Stimulated activated naive B cell treated with anti-CD40 and anti-IgM and Interleukin-4, amounts not matched to agents 10 μg/mL and 1 μg/mL and 100 μg/mL, for 72 hours (primary cell): ENCODE data around the gene PCK2.
"Not testable (repeated sequence)": the region's sequence is repeated elsewhere in the genome, so short reads cannot be mapped to it uniquely, and the experiment has no call there.

Source experiments
- ATAC-seq, 2 donors: fragments of 150-1000 bp; cut with Tn5 transposase; replicated peaks; 2 replicates each; pipeline ENCODE4 v1.10.0; 2021; ENCODE audit warnings: moderate library complexity in 1 of 2
- DNase-seq: peaks from one replicate; pipeline ENCODE4 v3.0.0; 2021
- H3K27ac Mint-ChIP-seq: one replicate; pipeline ENCODE4 v1.8.0; 2022; ENCODE audit warnings: mild to moderate bottlenecking, mixed read lengths
- H3K27me3 Mint-ChIP-seq, 2 donors: one replicate each; pipeline ENCODE4 v1.8.0; 2022; ENCODE audit warnings: mixed read lengths in 2 of 2
- H3K36me3 Mint-ChIP-seq, 2 donors: one replicate each; pipeline ENCODE4 v1.8.0; 2022; ENCODE audit warnings: mixed read lengths in 2 of 2, mild to moderate bottlenecking in 1 of 2
- H3K4me1 Mint-ChIP-seq, 2 donors: one replicate each; pipeline ENCODE4 v1.8.0; 2022; ENCODE audit warnings: mixed read lengths in 2 of 2, mild to moderate bottlenecking in 1 of 2
- H3K4me3 Mint-ChIP-seq, 2 donors: one replicate each; pipeline ENCODE4 v1.8.0; 2022; ENCODE audit warnings: mild to moderate bottlenecking in 2 of 2, mixed read lengths in 2 of 2, moderate library complexity in 1 of 2
- H3K9me3 Mint-ChIP-seq, 2 donors: one replicate each; pipeline ENCODE4 v1.8.0; 2022; ENCODE audit warnings: mixed read lengths in 2 of 2, mild to moderate bottlenecking in 1 of 2

PCK2 gene

DNA sequence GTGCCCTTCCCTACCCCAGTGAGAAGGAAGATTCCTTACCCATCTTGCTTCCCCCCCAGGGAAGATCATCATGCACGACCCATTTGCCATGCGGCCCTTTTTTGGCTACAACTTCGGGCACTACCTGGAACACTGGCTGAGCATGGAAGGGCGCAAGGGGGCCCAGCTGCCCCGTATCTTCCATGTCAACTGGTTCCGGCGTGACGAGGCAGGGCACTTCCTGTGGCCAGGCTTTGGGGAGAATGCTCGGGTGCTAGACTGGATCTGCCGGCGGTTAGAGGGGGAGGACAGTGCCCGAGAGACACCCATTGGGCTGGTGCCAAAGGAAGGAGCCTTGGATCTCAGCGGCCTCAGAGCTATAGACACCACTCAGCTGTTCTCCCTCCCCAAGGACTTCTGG lies 9.3 kb downstream of the PCK2 start:
- H3K9me3 Mint-ChIP-seq: peaks cover 0 to 4% of the 10 kb centered on the region in 2 donors
- H3K36me3 Mint-ChIP-seq: peaks cover 25 to 50% of the 10 kb centered on the region in 2 donors
- H3K4me1 Mint-ChIP-seq: peaks cover 9 to 14% of the 10 kb centered on the region in 2 donors
- H3K27ac Mint-ChIP-seq: no peak overlapping the region
- H3K4me3 Mint-ChIP-seq: no peak overlapping the region
- no peak for ATAC-seq
- no peak for DNase-seq
- no peaks in the 10 kb centered on the region for H3K27me3 Mint-ChIP-seq

DNA sequence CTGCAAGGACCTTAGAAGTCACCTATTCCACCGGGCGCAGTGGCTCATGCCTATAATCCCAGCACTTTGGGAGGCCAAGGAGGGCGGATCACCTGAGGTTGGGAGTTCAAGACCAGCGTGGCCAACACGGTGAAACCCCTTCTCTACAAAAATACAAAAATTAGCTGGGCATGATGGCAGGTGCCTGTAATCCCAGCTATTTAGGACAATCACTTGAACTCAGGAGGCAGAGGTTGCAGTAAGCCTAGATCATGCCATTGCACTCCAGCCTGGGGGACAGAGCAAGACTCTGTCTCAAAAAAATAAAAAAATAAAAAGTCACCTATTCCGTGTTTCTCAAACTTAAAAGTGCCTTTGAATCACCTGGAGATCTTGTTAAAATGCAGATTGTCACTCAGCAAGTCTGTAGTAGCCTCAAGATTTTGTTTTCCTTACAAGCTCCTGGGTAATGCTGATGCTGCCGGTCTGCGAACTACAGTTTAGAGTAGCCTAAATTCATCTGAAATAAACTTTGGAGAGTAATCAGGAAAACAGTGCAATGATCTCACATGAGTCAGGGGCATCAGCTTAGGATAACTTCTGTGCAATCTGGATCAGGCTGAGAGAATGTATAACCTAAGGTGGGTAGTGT lies 11.6 kb downstream of the PCK2 start:
- not testable (repeated sequence) for H3K27ac Mint-ChIP-seq, H3K4me3 Mint-ChIP-seq, DNase-seq, H3K27me3 Mint-ChIP-seq, H3K9me3 Mint-ChIP-seq, ATAC-seq
- Mint-ChIP-seq H3K4me1 (peaks cover 10 to 18% of the 10 kb centered on the region in 2 donors), H3K36me3 (peaks cover 15 to 37% of the 10 kb centered on the region in 2 donors)

DNA sequence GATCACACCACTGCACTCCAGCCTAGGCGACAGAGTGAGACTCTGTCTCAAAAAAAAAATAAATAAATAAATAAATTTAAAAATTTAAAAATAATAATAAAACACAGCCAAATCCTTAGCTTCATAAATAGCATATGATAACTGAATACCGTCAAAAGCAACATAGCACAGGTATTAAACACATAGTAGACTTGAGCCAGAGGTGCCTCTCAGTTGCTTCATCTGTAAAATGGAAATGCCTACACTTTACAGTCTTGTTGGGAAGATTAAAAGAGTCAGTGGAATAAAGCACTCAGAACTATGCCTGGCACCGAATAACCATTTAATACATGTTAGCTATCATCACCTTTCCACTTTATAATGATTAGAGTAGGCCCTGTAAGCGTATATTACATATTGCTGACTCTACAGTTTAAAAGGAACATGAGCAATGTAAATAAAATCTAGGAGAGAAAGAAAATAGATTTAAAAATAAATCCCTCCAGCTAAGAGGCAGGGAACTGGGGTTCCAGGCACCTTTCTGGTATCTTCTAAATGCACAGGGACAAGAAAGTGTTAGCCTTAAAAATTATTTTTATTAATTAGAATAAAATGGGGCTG lies 12.7 kb downstream of the PCK2 start:
- Mint-ChIP-seq H3K27me3 (no peaks in the 10 kb centered on the region), H3K9me3 (peaks cover 0 to 4% of the 10 kb centered on the region in 2 donors), H3K27ac (no peak overlapping the region), H3K4me1 (peaks cover 8 to 15% of the 10 kb centered on the region in 2 donors), H3K36me3 (peaks cover 11 to 29% of the 10 kb centered on the region in 2 donors), H3K4me3 (no peak overlapping the region)
- ATAC-seq: no peak
- DNase-seq: no peak

DNA sequence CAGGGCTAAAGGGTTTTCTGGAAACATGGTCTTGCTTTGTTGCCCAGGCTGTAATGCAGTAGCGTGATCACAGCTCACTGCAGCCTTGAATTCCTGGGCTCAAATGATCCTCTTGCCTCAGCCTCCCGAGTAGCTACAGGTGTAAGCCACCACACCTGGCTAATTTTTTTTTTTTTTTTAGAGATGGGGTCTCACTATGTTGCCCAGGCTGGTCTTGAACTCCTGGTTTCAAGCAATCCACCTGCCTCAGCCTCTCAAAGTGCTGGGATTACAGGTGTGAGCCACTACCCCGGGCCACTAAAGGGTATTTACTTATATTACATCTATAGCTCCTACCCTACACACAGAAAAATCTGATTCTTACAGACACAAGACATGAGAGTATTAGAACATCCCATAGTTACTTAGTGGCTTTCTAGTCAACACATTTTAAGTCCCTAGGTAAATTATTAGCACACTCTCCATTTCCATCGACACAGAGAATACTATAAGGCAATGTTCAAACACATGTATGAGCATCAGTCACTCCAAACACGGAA lies 14.3 kb downstream of the PCK2 start:
- H3K4me1 Mint-ChIP-seq: peaks cover 8 to 15% of the 10 kb centered on the region in 2 donors
- no peak for ATAC-seq
- H3K4me3 Mint-ChIP-seq: peak overlapping the region; percentile 8 to 55
- no peaks in the 10 kb centered on the region for H3K27me3 Mint-ChIP-seq
- peaks cover 0 to 4% of the 10 kb centered on the region in 2 donors for H3K9me3 Mint-ChIP-seq
- peaks cover 1 to 17% of the 10 kb centered on the region in 2 donors for H3K36me3 Mint-ChIP-seq
- DNase-seq: no peak
- peak overlapping the region; percentile 90 for H3K27ac Mint-ChIP-seq

DNA sequence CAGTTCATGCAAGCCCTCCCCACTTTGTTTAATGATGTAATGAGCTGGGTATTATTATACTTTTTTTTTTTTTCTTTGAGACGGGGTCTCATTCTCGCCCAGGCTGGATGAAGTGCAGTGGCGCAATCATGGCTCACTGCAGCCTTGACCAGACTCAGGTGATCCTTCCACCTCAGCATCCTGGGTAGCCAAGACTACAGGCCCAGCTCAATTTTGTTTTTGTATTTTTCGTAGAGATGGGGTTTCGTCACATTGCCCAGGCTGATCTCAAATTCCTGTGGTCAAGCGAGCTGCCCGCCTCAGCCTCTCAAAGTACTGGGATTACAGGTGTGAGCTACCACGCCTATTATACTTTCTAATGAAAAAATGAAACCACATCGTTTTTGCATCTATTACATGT lies 15.9 kb downstream of the PCK2 start:
- peaks cover under 1 to 4% of the 10 kb centered on the region in 2 donors for H3K36me3 Mint-ChIP-seq
- no peak overlapping the region for H3K27ac Mint-ChIP-seq
- DNase-seq (no peak), ATAC-seq (no peak)
- peaks cover 11 to 15% of the 10 kb centered on the region in 2 donors for H3K4me1 Mint-ChIP-seq
- no peaks in the 10 kb centered on the region for H3K9me3 Mint-ChIP-seq
- H3K4me3 Mint-ChIP-seq: no peak overlapping the region
- no peaks in the 10 kb centered on the region for H3K27me3 Mint-ChIP-seq

DNA sequence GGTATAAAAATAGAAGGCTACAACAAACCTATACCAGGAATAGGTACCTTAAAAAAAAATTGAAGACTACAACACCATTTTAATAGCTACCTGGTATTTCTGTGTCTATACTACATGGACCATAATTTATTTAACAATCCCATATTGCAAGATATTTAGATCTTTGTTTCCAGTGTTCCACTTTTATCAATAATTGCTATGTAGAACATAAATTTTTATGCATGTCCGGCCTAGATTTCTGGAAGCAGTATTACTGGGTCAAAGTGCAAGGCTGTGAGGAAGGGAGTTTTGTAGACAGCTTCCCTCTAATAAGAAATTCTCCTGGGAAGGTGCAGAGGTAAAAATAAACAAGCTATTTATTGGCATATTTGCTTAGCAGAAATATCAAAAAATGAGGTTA lies 16.4 kb downstream of the PCK2 start:
- peaks cover 15 to 20% of the 10 kb centered on the region in 2 donors for H3K4me1 Mint-ChIP-seq
- H3K36me3 Mint-ChIP-seq: peaks cover 5 to 7% of the 10 kb centered on the region in 2 donors
- no peaks in the 10 kb centered on the region for H3K9me3 Mint-ChIP-seq
- no peak for ATAC-seq
- H3K27ac Mint-ChIP-seq: no peak overlapping the region
- no peaks in the 10 kb centered on the region for H3K27me3 Mint-ChIP-seq
- DNase-seq: no peak
- H3K4me3 Mint-ChIP-seq: no peak overlapping the region

DNA sequence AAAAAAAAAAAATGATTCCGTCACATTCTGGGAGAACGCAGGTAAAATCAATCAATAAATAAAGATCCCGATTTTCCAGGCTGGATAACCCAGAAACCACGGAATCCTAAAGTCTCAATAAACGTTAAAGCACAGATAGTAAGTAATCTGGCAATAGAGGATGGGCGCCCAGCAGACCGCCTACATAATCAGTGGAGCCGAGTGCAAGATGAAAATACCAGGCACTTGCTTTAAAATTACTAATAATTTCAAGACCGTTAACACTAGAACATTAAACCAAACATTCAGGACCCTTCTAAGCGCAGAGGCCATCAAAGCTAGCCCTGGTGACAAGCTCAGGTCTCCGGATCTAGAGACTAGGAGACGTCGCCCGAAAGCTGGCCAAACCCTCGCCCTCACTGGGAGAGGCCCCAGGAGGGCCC lies 19.3 kb downstream of the PCK2 start:
- Mint-ChIP-seq H3K27ac (peak overlapping the region; percentile 100), H3K9me3 (no peaks in the 10 kb centered on the region), H3K27me3 (no peaks in the 10 kb centered on the region), H3K36me3 (peaks cover 15 to 32% of the 10 kb centered on the region in 2 donors), H3K4me1 (peaks cover 25 to 29% of the 10 kb centered on the region in 2 donors), H3K4me3 (peak overlapping the region; percentile 97 to 99)
- ATAC-seq (no peak), DNase-seq (no peak)

DNA sequence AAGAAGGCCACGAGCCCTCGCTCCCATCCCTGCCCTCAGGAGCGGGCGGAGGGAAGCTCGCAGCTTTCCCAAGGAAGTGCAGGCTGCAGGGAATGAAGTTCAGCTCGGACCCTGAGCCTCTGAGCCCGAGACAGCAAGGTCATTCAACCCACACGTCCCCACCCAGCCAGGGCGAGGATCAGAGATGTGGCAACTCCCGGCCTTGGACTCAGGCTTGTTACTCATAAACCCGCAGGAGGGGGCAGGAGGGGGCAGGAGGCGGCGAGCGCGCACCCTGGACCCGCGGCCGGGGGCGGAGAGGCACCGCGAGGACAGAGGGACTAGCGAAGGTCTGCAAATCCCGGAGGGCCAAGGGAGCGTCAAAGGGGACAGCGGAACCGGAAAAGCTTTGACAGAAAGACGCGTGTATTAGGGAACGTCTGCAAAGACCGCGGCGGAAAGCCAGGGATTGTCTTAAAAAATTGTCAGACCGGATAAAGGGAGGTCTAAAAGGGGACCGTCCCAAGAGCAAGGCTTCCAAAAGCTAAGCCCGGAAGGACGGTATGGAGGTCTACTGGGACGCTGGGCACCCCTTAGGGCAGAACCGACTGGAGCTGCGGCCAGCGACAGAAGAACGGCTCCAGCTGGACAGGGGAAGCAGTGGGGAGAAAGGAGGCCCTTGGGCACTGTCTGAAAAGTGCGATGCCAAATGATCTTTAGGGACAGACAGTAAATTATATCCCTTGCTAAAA lies 19.9 kb downstream of the PCK2 start:
- peak overlapping the region; percentile 97 to 99 for H3K4me3 Mint-ChIP-seq
- peak overlapping the region; percentile 100 for H3K27ac Mint-ChIP-seq
- DNase-seq (peak; percentile 89), ATAC-seq (peak; percentile 56 to 59)
- H3K4me1 Mint-ChIP-seq: peaks cover 23 to 25% of the 10 kb centered on the region in 2 donors
- H3K36me3 Mint-ChIP-seq: peaks cover 20 to 38% of the 10 kb centered on the region in 2 donors
- H3K27me3 Mint-ChIP-seq: no peaks in the 10 kb centered on the region
- H3K9me3 Mint-ChIP-seq: no peaks in the 10 kb centered on the region

DNA sequence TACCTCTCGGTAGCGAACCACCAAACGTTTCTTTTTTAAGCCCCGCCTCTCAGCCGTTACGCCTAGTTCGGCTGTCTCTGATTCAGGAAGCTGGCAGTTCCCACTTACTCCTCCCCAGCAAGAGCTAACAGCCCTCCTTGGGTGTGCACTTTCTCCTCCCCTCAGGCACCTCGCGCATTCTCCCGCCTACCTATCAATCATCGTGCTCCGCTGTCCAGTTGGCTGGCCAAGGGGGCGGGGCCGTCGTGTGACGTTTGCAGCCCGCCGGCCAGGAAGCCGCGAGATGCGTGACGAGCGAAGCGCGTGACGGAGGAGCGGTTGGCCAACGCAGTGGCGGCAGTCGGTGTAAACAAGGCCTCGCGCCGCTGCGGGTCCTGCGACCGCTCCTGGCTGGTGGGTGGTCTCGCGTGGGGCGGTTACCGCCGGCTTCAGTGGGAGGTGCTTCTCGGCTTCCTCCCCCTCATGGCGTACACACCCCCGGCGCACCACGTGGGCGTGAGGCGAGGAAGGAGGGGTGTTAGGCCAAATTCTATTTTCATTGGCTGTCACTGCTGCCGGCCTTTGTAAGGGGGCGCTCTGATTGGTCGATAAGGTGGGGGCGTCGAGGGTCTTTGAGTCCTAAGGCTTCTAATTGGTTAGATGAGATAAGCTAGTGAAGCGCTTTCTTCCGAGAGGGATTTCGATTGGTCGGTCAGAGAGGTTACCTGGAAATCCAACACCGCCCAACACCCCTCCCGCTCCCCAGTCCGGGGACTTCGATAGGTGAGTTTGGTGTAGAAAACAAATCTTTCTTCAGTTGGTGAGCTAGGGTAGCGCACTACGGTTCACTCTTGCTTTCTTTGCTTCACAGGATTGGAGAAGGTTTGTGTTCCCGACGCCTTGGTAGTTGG lies 20.7 kb downstream of the PCK2 start, which contains the start of the genes DCAF11 and NRL:
Gene DCAF11, plus strand, starts transcription at position 246 of the 890 bp plus-strand sequence. CDS start 818 bp downstream, outside the sequence.
Gene NRL, minus strand, starts transcription at position 418 of the 890 bp plus-strand sequence. CDS start 32,101 bp downstream, outside the sequence.
- Mint-ChIP-seq H3K9me3 (no peaks in the 10 kb centered on the region), H3K27ac (peak within 1 kb of the TSS; percentile 100), H3K27me3 (no peaks in the 10 kb centered on the region), H3K4me3 (peak within 1 kb of the TSS; percentile 97 to 99), H3K4me1 (peaks cover 20 to 24% of the 10 kb centered on the region in 2 donors), H3K36me3 (peaks cover 25 to 46% of the 10 kb centered on the region in 2 donors)
- DNase-seq (peak; percentile 99), ATAC-seq (peak; percentile 87 to 88)

DNA sequence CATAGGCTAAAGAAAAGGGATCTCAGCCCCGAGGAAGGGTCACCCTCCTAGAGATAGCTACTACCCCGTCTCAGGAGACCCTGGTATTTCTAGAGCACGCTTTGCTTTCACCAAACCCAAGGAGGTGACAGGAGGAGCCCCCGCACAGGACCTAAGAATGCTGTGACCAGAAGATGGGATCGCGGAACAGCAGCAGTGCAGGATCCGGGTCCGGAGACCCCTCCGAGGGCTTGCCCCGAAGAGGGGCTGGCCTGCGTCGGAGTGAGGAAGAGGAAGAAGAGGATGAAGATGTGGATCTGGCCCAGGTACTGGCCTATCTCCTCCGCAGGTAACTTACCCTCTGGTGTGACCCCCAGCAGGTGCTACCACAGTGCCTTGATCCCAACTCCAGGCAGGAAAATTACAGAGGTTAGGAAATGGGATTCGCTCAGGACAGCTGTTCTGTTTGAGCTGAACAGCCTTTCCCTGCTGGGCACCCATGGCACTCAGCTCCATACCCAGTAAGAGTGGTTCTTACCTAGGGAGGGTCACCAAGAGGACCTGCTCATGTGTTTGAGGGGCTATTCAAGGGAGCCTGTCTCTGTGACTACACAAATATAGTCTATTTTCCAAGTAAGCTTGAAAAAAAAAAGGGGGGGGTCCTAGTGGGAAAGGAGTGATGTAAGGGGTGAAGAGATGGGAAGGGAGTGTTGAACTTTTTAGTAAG lies 21.5 kb downstream of the PCK2 start:
- Mint-ChIP-seq H3K27ac (peak overlapping the region; percentile 100), H3K27me3 (no peaks in the 10 kb centered on the region), H3K4me1 (peaks cover 20 to 24% of the 10 kb centered on the region in 2 donors), H3K4me3 (peak overlapping the region; percentile 97 to 99), H3K36me3 (peaks cover 26 to 47% of the 10 kb centered on the region in 2 donors), H3K9me3 (no peaks in the 10 kb centered on the region)
- DNase-seq (no peak), ATAC-seq (no peak)

DNA sequence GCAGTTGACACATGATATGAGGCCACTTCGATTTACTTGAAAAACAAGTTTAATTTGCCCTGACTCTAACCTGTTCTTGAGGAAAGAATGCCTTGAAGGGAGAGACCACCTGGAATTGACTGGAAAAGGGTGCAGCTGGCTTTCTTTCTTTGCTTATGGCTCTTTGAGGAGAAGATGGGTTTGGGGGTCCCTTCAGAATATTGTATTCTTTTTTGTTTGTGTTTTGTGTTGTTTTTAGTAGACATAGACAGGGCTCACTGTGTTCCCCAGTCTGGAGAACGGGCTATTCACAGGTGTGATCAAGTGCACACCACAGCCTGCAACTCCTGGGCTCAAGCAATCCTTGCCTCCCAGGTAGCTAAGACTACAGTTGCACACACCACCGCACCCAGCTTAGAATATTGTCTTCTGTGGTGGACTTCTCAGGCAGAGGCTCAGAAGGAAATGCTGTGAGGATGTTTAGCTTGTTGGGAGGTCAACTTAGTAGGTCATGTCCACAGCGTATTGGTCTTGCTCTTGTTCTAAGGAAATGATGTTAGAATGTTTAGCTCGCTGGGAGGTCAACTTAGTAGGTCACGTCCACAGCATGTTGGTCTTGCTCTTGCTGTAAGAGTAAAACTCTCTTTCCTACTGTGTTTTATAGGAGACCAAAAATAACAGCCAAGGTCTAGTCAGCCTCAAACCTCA lies 22.2 kb downstream of the PCK2 start:
- no peak for DNase-seq
- Mint-ChIP-seq H3K36me3 (peaks cover 29 to 52% of the 10 kb centered on the region in 2 donors), H3K4me3 (peak overlapping the region; percentile 97 to 99), H3K27me3 (no peaks in the 10 kb centered on the region), H3K9me3 (no peaks in the 10 kb centered on the region), H3K27ac (no peak overlapping the region), H3K4me1 (peaks cover 20 to 24% of the 10 kb centered on the region in 2 donors)
- no peak for ATAC-seq

DNA sequence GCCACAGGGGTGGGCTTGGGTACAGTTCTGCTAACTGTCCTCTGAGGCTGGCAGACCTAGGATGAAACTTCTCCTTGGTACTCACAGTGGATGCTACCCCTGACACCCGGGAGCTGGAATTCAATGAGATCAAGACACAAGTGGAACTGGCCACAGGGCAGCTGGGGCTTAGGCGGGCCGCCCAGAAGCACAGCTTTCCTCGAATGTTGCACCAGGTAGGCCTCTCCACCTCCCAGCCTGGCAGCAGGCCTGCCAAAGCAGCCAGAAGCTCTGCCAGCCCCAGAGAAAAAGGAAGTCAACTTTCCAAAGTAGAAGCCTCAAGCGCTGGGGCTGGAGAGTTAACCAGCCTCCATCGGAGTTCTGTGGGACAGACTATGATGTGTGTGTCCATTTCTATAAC lies 23.1 kb downstream of the PCK2 start:
- Mint-ChIP-seq H3K27me3 (no peaks in the 10 kb centered on the region), H3K27ac (no peak overlapping the region), H3K36me3 (peaks cover 35 to 58% of the 10 kb centered on the region in 2 donors), H3K4me1 (peaks cover 20 to 24% of the 10 kb centered on the region in 2 donors), H3K4me3 (no peak overlapping the region), H3K9me3 (no peaks in the 10 kb centered on the region)
- DNase-seq (no peak), ATAC-seq (no peak)
